ENCODE results near the gene CNGA2. TPM values are rescaled to one million over a fixed set of nuclear protein-coding genes. Genes with fewer than 3 reads are reported as not detected.
A peak's percentile ranks its signal among the peaks of the same experiment; 100 is the strongest.

Gene CNGA2
- total RNA-seq, 4 donors from 2014 or later = not detected

DNA sequence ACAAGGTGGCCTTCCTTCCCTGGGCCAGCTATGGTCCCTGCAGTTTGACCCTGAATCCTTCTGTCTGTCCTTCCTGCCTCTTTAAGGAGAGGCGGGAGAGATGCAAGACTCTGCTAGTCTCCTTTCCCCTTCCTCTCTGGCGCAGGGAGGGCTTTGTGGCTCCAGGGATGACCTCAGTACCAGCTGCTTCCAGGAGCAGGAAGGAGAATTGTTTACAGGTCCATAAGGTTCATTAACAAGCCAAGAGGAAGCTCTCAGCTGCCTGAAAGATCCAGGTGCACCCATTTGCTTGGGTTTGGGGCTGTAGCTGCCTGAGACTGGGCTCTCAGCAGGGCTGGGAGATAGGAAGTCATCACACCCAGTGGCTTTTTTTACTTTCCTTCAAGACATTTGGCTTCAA is 22.8 kb upstream of the CNGA2 start:
- H3K9me3 ChIP-seq = no peaks in the 10 kb centered on the region
- no peak for DNase-seq (ENCODE audit: low spot score in 2 of 2)
- no peak for TF ChIP-seq POLR2A (IDR thresholded peaks at IDR 0.05)
- TF ChIP-seq, protein P1, sequence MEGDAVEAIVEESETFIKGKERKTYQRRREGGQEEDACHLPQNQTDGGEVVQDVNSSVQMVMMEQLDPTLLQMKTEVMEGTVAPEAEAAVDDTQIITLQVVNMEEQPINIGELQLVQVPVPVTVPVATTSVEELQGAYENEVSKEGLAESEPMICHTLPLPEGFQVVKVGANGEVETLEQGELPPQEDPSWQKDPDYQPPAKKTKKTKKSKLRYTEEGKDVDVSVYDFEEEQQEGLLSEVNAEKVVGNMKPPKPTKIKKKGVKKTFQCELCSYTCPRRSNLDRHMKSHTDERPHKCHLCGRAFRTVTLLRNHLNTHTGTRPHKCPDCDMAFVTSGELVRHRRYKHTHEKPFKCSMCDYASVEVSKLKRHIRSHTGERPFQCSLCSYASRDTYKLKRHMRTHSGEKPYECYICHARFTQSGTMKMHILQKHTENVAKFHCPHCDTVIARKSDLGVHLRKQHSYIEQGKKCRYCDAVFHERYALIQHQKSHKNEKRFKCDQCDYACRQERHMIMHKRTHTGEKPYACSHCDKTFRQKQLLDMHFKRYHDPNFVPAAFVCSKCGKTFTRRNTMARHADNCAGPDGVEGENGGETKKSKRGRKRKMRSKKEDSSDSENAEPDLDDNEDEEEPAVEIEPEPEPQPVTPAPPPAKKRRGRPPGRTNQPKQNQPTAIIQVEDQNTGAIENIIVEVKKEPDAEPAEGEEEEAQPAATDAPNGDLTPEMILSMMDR (IDR thresholded peaks at IDR 0.05) = no peak
- no peak for TF ChIP-seq EP300 (IDR thresholded peaks at IDR 0.05)
- WGBS, 2 donors = 25 to 37% methylated on average over 2 of the region's 2 CpGs
- H3K4me1 ChIP-seq = no peaks in the 10 kb centered on the region
- no peaks in the 10 kb centered on the region for H3K27me3 ChIP-seq
- H3K36me3 ChIP-seq = no peaks in the 10 kb centered on the region
- H3K27ac ChIP-seq = no peak overlapping the region
- no peak overlapping the region for H3K4me3 ChIP-seq

DNA sequence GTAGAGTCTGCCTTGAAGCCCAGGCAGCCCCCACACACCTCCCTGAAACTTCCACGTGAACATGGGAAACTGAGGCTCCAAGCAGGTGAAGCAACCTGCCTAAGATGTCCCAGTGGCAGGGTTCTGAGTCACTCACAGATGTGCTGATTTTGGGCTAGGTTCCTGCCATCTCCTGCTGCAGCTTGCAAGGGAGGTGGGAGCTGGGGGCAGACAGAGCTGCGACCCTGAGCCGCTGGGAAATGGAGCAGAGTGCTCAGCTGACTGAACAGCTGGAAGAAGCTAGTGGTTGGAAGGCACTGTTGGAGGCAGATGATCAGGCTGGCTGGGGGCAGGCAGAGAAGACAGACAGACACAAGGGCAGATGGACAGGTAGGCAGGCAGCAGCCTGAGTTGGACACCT is 22.3 kb upstream of the CNGA2 start:
- Histone ChIP-seq H3K9me3 (no peaks in the 10 kb centered on the region), H3K4me1 (no peaks in the 10 kb centered on the region), H3K27me3 (no peaks in the 10 kb centered on the region), H3K27ac (no peak overlapping the region), H3K36me3 (no peaks in the 10 kb centered on the region), H3K4me3 (no peak overlapping the region)
- no peak for DNase-seq (ENCODE audit: low spot score in 2 of 2)
- 65 to 78% methylated on average over 1 to 3 of the region's 3 CpGs for WGBS, 2 donors
- TF ChIP-seq, protein P1 (IDR thresholded peaks at IDR 0.05) = no peak
- no peak for TF ChIP-seq POLR2A (IDR thresholded peaks at IDR 0.05)
- no peak for TF ChIP-seq EP300 (IDR thresholded peaks at IDR 0.05)

DNA sequence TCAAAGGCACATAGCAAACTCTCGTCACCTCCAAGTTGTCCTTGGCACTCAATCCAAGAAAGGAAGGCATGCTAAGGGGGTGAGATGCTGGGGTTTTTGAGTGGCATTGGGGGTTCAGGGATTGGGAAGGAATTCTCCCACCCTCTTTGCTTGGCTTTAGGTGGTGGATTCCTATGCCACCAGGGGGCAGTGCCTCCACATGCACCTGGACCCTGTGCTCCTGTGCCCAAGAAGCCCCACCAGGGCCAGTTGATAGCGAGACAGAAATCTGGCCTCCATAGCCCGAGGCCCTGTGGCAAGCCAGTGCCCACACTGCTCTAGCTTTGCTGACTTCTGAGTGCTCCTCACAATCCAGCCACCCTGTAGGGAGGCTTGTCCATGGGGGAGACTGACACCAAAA is 20.7 kb upstream of the CNGA2 start:
- H3K4me3 ChIP-seq = no peak overlapping the region
- H3K36me3 ChIP-seq = no peaks in the 10 kb centered on the region
- no peaks in the 10 kb centered on the region for H3K27me3 ChIP-seq
- H3K9me3 ChIP-seq = no peaks in the 10 kb centered on the region
- 60 to 81% methylated on average over 1 to 3 of the region's 3 CpGs for WGBS, 2 donors
- no peaks in the 10 kb centered on the region for H3K4me1 ChIP-seq
- no peak overlapping the region for H3K27ac ChIP-seq
- DNase-seq (ENCODE audit: low spot score in 2 of 2) = no peak
- TF ChIP-seq EP300 (IDR thresholded peaks at IDR 0.05) (no peak), POLR2A (IDR thresholded peaks at IDR 0.05) (no peak)
- TF ChIP-seq, protein P1 (IDR thresholded peaks at IDR 0.05) = peak in 3 of 5 experiments; percentile 16 to 33 (median 18)

DNA sequence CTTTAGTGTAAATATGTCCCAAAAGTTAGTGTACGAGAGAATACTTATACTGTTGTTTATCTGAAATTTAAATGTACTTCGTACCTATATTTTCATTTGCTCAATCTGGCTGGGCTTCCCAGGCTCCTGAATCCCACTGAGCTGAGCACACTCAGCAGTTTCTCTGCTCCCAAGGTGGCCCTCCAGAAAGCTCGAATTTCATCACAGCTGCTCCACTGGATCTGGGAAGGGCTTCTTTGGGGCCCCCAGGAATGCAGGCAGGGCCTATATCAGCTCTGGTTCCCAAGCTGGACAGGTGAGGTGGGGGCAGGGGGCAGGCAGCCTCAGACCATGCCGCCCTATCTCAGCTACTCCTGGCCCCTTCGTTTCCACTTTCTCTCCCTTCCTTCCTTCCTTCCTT is 20.2 kb upstream of the CNGA2 start:
- TF ChIP-seq POLR2A (IDR thresholded peaks at IDR 0.05) (no peak), EP300 (IDR thresholded peaks at IDR 0.05) (no peak)
- TF ChIP-seq, protein P1 (IDR thresholded peaks at IDR 0.05) = no peak
- H3K36me3 ChIP-seq = no peaks in the 10 kb centered on the region
- H3K27ac ChIP-seq = no peak overlapping the region
- DNase-seq (ENCODE audit: low spot score in 2 of 2) = no peak
- H3K4me1 ChIP-seq = no peaks in the 10 kb centered on the region
- H3K27me3 ChIP-seq = no peaks in the 10 kb centered on the region
- H3K9me3 ChIP-seq = no peaks in the 10 kb centered on the region
- no peak overlapping the region for H3K4me3 ChIP-seq
- 62 to 68% methylated on average over 5 of the region's 5 CpGs for WGBS, 2 donors

DNA sequence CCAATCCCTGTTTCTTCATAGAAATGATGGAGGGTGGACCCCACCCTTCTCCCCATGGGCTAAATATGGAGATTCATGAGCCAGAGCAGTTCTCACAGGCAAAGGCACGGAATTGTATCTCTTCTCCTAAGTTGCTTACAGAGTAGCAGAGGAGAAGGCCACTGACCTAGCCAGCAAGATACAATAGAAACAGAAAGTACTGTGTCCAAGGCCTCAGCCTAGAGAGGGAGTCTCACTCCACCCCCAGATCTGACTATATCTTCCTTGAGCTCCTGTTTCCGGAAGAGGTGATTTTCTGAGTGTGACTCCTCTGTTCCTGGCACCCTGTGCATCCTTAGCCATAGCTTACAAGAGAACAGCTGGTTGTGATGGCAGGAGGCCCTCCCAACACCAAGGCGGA is 18.8 kb upstream of the CNGA2 start, which contains the start of gene FATE1:
Gene FATE1 (plus strand): TSS at position 284 of the 400 bp plus-strand sequence. CDS start 85 bp downstream, at position 369.
- no peak for TF ChIP-seq POLR2A (IDR thresholded peaks at IDR 0.05)
- TF ChIP-seq EP300 (IDR thresholded peaks at IDR 0.05) = no peak
- TF ChIP-seq, protein P1 (IDR thresholded peaks at IDR 0.05) = no peak
- Histone ChIP-seq H3K27me3 (no peaks in the 10 kb centered on the region), H3K4me3 (no peak within 1 kb of the TSS), H3K27ac (no peak within 1 kb of the TSS), H3K9me3 (no peaks in the 10 kb centered on the region), H3K4me1 (no peaks in the 10 kb centered on the region), H3K36me3 (no peaks in the 10 kb centered on the region)
- DNase-seq (ENCODE audit: low spot score in 2 of 2) = no peak
- 66 to 88% methylated on average over 3 of the region's 3 CpGs for WGBS, 2 donors
